Testis (tissue), 2 donors: ENCODE data around the gene ZNF556.

Source experiments
- CTCF ChIP-seq, 3 experiments: fragments of 450-650 bp in 2 of 3; fragments of 200-600 bp in 1 of 3; sonication (generic) in 1 of 3; IDR thresholded peaks; one replicate each; pipeline ENCODE4 v1.5.1; 2016 to 2019; ENCODE audit warnings: antibody characterized with exemption in 3 of 3, mild to moderate bottlenecking in 2 of 3, moderate library complexity in 1 of 3
- POLR2A ChIP-seq: fragments of 450-650 bp; IDR thresholded peaks from one replicate; pipeline ENCODE4 v1.6.1; 2017; ENCODE audit warnings: antibody characterized with exemption, mild to moderate bottlenecking, moderate library complexity

- TF ChIP-seq CTCF (IDR thresholded peaks at IDR 0.05): no peak
- no peak for TF ChIP-seq POLR2A
Measured at GRCh38 chr19:2883686-2884439, 16.7 kb downstream of the ZNF556 start.
